Cardiac muscle cell (in vitro differentiated cells and primary cell): ENCODE measurements around the gene TXNDC12. TPM values are rescaled to one million over a fixed set of nuclear protein-coding genes. Genes with fewer than 3 reads are reported as not detected.
"Not testable (repeated sequence)": the region's sequence is repeated elsewhere in the genome, so short reads cannot be mapped to it uniquely, and the experiment has no call there.

ENCODE experiments used
- DNase-seq, 2 donors: peaks; one replicate each; pipeline versions ENCODE4 v3.0.0 to v3.0.0-alpha.2; 2010 to 2017; ENCODE audit warnings: low read depth in 1 of 2, low spot score in 1 of 2
- H3K27ac ChIP-seq: fragments of 200-600 bp; sonication (generic); 2 replicates; pipeline ENCODE4 v1.5.1; 2016
- H3K27me3 ChIP-seq: fragments of 200-600 bp; sonication (generic); 2 replicates; pipeline ENCODE4 v1.6.0; 2016; ENCODE audit warnings: control low read depth
- H3K36me3 ChIP-seq: fragments of 200-600 bp; sonication (generic); 2 replicates; pipeline ENCODE4 v1.5.1; 2016; ENCODE audit warnings: control low read depth
- H3K4me1 ChIP-seq: fragments of 200-600 bp; sonication (generic); 2 replicates; pipeline ENCODE4 v1.8.1; 2017; ENCODE audit warnings: low read depth, mild to moderate bottlenecking, mixed run types
- H3K4me3 ChIP-seq: fragments of 200-600 bp; sonication (generic); 2 replicates; pipeline ENCODE4 v1.5.1; 2016; ENCODE audit warnings: mild to moderate bottlenecking
- H3K9me3 ChIP-seq: fragments of 200-600 bp; sonication (generic); 2 replicates; pipeline ENCODE4 v1.5.1; 2017; ENCODE audit warnings: low read depth, mild to moderate bottlenecking, control low read depth
- polyA plus RNA-seq: library from polyadenylated mRNA; unstranded; fragments of >200 nt; fragmentation: Nextera tagmentation; extraction: Ambion mirVana; gene quantifications from 2 replicates; pipeline ENCODE4 v1.2.1, GENCODE V29; 2016
- total RNA-seq: library from RNA; depleted of rRNA; stranded (reverse); fragments of >200 nt; gene quantifications from 2 replicates; pipeline ENCODE4 v1.2.3, GENCODE V29; 2016
- TF ChIP-seq, protein P1 (sequence below): IDR thresholded peaks from 2 replicates; pipeline ENCODE4 v1.5.1; 2012; ENCODE audit warnings: low read depth, mild to moderate bottlenecking, low read length

Gene TXNDC12
- total RNA-seq, result 48.8 and 51.9 TPM in 2 replicates
- 58.0 and 62.4 TPM in 2 replicates for polyA plus RNA-seq

DNA sequence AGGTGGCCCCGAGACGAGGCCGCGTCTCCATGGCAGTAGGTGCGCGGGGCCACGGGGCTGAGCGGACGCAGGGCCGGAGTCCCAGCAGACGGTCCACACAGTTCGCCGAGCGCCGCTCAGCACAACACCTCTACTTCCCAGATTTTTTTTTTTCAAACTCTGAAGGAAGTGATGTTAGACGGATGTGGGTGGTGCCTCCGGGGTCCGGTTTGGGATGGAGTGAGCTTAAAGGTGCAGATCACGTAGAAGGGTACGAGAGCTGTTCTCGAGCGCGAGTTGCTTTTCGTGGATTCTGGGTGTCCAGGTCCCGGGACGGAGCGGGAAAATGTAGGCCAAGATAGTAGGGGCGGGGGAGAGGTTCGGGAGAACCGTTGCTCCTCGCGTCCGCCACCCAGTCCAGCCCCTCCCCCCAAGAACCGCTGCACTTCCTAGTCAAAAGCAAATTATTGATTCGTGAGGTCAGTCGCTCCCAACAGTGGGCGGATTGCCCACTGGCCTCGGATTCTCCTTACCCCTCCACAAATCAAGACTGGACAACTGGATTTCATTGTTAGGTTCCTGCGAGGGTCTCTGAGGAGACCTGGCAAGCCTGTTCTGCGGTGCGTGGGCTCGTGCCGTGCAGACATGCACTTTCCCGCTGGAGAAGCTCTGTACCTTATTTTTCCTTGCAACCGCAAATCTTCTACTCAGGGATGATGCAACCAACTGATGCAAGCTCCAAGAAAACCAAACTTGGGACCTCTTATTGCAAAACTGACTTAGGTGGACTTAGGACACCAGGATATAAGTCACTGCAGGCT is at the start of gene TXNDC12:
TXNDC12 (minus strand) TSS at position 126 of the 800 bp plus-strand sequence; CDS start at position 31, 95 bp downstream.
- Histone ChIP-seq H3K27ac (peak within 1 kb of the TSS; percentile 63), H3K4me3 (peak within 1 kb of the TSS; percentile 82), H3K4me1 (peaks cover 7% of the 10 kb centered on the region), H3K36me3 (peaks cover 2% of the 10 kb centered on the region), H3K9me3 (no peaks in the 10 kb centered on the region), H3K27me3 (no peaks in the 10 kb centered on the region)
- peak; percentile 92 to 93 for DNase-seq
- TF ChIP-seq, protein P1, sequence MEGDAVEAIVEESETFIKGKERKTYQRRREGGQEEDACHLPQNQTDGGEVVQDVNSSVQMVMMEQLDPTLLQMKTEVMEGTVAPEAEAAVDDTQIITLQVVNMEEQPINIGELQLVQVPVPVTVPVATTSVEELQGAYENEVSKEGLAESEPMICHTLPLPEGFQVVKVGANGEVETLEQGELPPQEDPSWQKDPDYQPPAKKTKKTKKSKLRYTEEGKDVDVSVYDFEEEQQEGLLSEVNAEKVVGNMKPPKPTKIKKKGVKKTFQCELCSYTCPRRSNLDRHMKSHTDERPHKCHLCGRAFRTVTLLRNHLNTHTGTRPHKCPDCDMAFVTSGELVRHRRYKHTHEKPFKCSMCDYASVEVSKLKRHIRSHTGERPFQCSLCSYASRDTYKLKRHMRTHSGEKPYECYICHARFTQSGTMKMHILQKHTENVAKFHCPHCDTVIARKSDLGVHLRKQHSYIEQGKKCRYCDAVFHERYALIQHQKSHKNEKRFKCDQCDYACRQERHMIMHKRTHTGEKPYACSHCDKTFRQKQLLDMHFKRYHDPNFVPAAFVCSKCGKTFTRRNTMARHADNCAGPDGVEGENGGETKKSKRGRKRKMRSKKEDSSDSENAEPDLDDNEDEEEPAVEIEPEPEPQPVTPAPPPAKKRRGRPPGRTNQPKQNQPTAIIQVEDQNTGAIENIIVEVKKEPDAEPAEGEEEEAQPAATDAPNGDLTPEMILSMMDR, result no peak

DNA sequence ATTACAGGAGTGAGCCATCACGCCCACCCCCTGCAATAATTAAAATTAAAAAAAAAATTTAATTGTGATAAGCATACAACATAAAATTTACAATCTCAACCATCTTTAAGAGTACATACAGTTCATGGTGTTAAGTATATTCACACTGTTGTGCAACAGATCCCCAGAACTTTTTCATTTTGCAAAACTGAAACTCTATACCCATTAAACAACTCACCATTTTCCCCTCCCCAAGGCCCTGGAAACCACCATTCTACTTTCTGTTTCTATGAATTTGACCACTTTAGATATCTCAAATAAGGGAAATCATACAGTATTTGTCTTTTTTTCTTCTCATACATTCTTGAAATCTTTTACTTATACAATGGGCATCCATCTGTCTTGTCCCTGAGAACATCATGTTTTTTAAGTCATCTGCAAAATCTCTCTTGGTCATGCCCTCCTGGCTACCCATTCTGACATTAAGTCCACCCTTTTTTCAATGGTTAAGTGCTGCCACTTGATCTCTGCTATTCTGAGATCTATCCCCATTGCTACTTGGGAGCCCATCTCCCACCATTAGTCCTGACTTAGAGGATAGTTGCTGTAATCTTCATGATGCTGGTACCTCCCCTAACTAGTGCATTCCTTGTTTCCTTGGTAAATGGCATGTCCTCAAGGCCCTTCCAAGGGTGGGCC is 47.5 kb upstream of the TXNDC12 start:
- TF ChIP-seq, protein P1, result no peak
- H3K27ac ChIP-seq, result no peak overlapping the region
- H3K9me3 ChIP-seq, result no peaks in the 10 kb centered on the region
- H3K4me3 ChIP-seq, result no peak overlapping the region
- H3K27me3 ChIP-seq, result no peaks in the 10 kb centered on the region
- no peak for DNase-seq
- H3K36me3 ChIP-seq, result no peaks in the 10 kb centered on the region
- no peaks in the 10 kb centered on the region for H3K4me1 ChIP-seq

DNA sequence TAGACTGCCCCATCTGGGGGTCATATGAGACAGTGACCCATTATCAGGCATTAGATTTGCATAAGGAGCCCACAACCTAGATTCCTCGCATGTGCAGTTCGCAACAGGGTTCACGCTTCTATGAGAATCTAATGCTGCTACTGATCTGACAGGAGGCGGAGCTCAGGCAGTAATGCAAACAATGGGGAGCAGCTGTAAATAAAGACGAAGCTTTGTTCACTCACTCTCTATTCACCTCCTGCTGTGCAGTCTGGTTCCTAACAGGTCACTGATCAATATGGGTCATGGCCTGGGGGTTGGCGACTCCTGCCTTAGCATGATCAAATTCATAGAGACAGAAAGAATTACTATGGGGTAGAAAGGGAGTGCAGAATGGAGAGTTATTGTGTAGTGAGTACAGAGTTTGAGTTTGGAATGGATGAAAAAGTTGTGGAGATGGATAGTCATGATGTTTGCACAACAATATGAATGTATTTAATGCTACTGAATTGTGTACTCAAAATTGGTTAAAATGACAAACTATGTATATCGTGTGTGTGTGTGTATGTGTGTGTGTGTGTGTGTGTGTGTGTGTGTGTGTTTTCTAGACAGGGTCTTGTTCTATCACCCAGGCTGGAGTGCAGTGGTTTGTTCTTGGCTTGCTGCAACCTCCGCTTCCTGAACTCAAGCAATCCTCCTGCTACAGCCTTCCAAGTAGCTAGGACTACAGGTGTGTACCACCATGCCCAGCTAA is 43.3 kb upstream of the TXNDC12 start:
- TF ChIP-seq, protein P1, result no peak
- Histone ChIP-seq H3K4me1 (no peaks in the 10 kb centered on the region), H3K27ac (no peak overlapping the region), H3K27me3 (no peaks in the 10 kb centered on the region), H3K9me3 (no peaks in the 10 kb centered on the region), H3K4me3 (no peak overlapping the region), H3K36me3 (no peaks in the 10 kb centered on the region)
- no peak for DNase-seq

DNA sequence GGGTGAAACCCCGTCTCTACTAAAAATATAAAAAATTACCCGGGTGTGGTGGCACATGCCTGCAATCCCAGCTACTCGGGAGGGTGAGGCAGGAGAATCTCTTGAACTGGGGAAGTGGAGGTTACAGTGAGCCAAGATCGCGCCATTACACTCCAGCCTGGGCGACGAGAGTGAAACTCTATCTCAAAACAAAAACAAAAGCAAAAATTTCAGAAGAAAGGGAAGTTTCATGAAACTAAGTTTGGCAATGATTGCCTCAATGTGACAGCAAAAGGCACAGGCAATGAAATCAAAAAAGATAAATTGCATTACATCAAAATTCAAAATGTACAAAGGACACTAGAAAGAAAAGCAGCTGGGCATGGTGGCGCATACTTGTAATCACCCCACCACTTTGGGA is 41.2 kb upstream of the TXNDC12 start:
- Histone ChIP-seq H3K9me3 (no peaks in the 10 kb centered on the region), H3K4me3 (no peak overlapping the region), H3K27me3 (no peaks in the 10 kb centered on the region), H3K27ac (no peak overlapping the region), H3K4me1 (no peaks in the 10 kb centered on the region), H3K36me3 (peaks cover 3% of the 10 kb centered on the region)
- TF ChIP-seq, protein P1, result no peak
- DNase-seq, result no peak

DNA sequence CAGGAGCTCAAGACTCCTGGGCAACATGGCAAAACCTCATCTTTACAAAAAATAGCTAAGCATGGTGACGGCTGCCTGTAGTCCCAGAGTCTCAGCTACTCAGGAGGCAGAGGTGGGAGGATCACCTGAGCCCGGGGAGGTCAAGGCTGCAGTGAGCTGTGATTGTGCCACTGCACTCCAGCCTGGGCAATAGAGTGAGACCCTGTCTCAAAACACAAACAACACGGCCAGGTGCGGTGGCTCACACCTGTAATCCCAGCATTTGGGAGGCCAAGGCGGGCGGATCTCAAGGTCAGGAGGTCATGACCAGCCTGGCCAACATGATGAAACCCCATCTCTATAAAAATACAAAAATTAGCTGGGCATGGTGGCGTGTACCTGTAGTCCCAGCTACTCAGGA is 39.3 kb upstream of the TXNDC12 start:
- DNase-seq, H3K27me3 ChIP-seq, H3K4me1 ChIP-seq, H3K27ac ChIP-seq, H3K36me3 ChIP-seq, H3K9me3 ChIP-seq, H3K4me3 ChIP-seq: not testable (repeated sequence)

DNA sequence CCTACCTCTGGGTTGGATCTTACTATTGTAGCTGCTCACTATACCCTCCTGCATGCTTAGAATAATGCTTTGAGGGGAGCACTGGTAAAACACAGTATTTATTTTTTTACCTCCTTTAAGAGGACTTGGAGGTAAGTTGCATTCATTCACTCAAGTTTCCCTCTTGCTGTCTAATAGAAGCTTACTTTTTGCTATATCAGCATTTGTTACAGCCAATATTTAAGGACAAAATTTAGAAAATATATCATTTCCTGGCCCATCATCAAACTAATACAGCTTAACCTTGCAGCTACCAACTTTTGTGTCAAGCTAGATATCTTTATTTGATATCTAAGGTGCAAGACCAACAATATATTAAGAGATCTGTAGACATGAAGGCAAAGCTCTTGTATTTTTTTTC is 32.9 kb upstream of the TXNDC12 start:
- H3K4me1 ChIP-seq, H3K4me3 ChIP-seq, H3K9me3 ChIP-seq, H3K27me3 ChIP-seq, DNase-seq, H3K27ac ChIP-seq: not testable (repeated sequence)
- peaks cover 29% of the 10 kb centered on the region for H3K36me3 ChIP-seq
